HG02623 (cell line): Measurements from ENCODE around the gene ITGB8.

ENCODE experiments used
- ATAC-seq: cut with Tn5 transposase; IDR thresholded peaks from one replicate; pipeline ENCODE4 v1.9.1; 2021; ENCODE audit warnings: moderate library complexity; ENCODE audit not compliant: unreplicated experiment

ITGB8 gene

GRCh38 chr7:20449176-20449575, 118.5 kb downstream of the ITGB8 start:
- ATAC-seq, result no peak

GRCh38 chr7:20450536-20450935, 119.8 kb downstream of the ITGB8 start:
- no peak for ATAC-seq

GRCh38 chr7:20454202-20454601, 123.5 kb downstream of the ITGB8 start:
- no peak for ATAC-seq

GRCh38 chr7:20456701-20457100, 126.0 kb downstream of the ITGB8 start:
- no peak for ATAC-seq

- no peak for ATAC-seq
These were observed 127.8 kb downstream of the ITGB8 start for GRCh38 chr7:20458521-20458920.

- no peak for ATAC-seq
These were observed 128.7 kb downstream of the ITGB8 start for GRCh38 chr7:20459419-20459818.

- ATAC-seq, result no peak
These were observed 134.2 kb downstream of the ITGB8 start for GRCh38 chr7:20464891-20465290.
